CD4-positive, alpha-beta T cell treated with Interleukin-6 for 4 hours (primary cell): ENCODE measurements around the gene SCARF1.

Experiments
- DNase-seq: peaks from one replicate; pipeline ENCODE4 v3.0.0-alpha.2; 2020; ENCODE audit warnings: mixed read lengths

Gene SCARF1

DNA sequence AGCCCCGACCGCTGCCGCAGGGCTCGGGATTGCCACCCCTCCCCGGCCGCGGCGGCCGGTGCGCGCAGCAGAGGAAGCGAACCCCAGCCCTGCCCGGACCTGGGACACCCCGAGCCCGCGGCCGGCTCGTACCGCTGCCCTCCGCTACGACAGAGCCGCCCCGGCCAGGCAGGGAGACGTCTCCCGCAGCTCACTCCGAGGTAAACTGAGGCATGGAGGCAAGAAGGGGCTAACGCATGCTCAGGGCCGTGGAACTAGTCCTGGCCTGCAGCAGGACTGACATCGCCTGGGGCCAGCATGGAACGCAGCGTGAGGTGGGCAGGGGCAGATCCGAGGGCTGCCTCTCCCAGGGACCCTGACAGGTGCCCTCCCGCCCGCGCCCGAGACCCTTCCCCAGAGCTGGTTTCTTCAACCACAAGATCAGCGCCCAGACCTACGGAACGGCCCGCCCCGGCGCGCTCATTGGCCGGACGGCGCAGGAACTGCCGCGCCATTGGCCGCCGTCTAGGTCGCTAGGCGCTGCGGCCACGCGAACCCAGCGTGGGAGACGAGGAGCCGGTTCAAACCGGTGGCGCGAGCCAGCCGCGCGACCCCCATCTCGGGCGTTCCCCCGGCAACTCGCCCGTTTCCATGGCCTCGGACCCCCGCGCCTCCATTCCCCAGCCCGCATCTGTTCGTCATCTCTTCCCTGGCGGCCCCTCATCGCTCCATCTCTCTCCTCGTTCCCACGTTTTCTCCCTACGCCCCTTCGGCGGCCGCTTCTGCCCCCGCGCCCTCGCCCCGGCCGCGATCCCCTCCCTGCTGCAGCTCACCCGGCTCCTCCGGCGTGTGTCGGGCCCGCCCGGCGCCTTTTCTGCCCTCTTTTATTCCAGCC lies 17.3 kb downstream of the SCARF1 start, which contains the start of gene SLC43A2:
TSS of gene SLC43A2 (minus strand) at position 853 of the 874 bp plus-strand sequence. CDS start 960 bp downstream, outside the sequence.
- peak; percentile 77 for DNase-seq

DNA sequence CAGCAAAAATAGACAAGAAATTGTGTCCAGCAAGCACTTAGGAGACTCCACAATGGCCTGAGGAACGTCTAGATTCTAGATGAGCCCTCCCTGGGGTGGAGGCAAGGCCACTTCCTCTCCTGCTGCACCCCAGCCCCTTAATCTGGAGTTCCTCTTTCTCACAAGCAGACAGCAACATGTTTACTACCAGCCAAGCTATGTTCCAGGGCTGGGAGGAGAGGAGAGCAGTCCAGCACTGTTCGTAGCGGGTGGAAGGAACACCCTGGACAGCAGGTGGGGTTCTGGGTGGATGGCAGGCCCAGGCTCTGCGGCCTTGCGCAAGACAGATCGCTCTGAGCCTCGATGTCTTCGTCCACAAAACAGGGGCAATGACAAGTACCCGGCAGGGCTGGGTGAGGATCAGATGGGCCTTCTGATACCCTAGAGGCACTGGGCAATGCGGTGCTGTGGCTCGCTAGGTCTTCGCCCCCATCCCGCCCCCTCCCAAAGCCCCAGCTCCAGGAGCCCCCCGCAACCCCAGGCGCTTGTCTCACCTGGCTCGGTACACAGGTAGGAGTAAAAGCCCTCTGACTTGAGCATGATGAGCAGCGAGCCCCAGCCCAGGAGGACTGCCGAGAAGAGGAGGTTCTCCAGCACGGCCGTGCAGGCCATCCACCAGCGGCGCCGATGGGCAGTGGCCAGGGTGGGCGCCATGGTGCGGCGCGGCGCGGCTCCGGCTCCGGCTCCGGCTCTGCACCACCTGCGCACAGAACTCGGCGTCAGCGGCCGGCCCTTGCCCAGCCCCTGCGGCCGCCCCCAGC lies 18.1 kb downstream of the SCARF1 start:
- no peak for DNase-seq

DNA sequence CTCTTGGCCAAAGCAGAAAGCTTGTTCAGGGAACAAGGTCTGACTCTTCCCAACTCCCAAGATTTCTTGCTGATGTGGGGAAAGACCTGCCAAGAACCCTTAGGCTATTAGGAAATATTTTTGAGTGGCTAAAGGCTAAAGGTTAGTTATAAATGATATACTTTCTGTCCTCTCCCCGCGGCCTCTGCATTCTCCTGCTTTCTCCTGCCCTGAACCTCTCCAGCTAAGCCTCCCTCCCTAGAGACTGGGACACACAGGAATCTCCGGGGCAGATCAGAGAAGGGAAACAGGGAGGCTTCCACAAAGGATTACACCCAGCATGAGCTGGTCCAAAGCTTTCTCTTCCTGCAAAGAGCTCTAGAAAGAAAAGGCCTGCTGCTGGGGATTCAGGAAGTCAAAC lies 19.2 kb downstream of the SCARF1 start:
- DNase-seq: no peak

DNA sequence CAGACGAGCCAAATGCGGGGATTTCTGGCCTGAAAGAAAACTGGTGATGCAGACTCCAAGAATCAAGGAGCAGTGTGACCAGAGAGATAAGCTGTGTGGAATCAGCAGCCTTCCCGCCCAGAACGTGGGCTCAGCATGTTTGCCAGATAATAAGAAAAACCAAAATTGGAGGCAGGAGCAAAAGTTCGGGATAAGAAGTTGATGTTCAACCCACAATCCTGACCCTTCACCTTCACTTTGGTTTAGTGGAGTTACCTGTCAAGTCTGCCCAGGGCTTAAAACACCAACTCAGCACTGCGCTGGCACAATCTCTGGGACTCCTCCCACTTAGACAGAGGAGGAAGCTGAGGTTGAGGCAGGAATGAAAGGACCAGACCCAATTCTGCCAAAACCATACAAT lies 20.0 kb downstream of the SCARF1 start:
- DNase-seq: no peak

DNA sequence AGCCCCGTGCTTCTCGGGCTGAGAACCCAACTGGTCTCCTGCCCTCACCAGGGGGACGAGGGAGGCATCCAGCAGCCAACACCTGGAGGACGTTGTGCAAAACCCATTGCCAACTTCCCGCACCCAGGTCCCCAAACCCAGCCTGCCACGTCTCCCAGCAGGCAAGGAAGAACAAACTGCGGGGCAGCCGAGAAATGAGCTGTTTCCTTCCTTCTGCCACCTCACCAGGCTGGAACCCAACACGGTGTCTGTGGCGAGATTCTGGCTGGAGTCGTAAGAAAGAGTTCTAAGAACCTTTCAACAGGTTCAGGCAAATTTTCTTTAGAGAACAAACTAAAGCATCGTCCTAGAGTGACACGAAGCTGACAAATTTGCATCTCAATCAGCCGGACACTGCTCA lies 20.5 kb downstream of the SCARF1 start:
- no peak for DNase-seq

DNA sequence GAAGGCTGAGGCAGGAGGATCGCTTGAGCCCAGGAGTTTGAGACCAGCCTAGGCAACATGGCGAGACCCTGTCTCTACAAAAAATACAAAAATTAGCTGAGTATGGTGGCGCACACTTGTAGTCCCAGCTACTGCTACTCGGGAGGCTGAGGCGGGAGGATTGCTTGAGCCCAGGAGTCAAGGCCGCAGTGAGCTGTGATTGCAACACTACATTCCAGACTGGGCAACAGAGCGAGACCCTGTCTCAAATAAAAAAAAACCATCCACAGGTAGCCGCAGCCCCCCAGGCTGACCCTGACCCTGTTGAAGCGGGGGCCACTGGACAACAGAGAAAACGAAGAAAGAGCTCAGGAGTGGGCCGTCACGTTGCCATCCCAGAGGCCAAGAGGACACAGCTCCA lies 20.9 kb downstream of the SCARF1 start:
- no peak for DNase-seq

DNA sequence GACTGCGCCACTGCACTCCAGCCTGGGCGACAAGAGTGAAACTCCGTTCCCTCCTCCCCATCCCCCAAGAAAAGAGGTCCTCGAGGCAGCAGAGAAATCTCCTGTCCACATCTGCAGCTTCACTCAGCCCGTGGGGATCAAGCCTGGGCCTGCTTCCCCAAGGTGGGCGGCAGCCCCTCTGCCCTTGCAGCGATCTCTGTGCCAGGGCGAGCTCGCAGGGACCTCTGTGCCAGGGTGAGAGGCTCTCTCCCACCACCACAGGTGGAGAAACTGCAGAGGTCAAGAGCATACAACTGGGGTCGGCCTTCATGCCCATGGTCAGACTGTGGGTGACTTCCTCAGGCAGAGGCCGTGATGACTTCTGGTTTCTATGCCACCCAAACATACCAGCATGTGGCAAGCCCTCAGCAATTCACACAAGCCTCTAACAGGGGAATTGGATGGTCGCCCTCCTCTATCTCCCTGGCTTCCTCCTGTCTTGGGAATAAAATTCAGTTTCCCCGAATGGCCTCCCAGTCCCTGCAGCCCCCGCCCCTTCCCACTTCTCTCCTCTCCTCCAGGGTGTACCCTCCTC lies 22.4 kb downstream of the SCARF1 start:
- DNase-seq: no peak

DNA sequence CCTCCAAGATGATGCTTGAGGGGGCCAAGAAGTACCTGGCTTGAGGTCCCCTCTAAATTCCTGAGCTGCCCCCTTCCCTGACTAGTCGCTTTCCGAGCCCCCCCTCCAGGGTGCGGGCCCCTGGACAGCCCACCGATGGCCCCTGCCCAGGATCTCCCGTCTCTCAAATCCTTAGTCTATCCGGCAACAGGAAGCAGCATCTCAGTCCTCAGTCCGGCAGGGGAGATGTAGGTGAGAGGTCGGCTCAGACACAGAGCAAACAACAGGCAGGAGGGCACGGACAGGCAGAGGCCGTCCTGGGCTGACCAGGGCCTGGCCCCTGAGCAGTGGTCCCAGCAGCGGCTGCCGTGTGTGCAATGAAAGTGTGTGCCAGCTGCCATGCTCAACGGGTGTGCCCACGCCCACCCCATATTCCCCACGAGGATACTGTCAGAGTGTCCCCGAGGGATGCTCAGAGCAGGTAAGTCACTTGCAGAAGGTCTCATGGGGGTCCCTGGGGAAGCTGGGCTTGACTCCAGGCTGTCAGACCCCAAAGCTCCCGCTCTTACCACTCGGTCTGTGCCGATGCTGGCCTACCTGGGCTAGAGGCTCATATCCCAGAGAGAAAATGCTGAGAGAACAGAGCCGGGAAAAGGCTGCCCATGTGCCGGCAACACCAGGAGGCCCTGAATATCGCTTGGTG lies 24.1 kb downstream of the SCARF1 start:
- DNase-seq: no peak

DNA sequence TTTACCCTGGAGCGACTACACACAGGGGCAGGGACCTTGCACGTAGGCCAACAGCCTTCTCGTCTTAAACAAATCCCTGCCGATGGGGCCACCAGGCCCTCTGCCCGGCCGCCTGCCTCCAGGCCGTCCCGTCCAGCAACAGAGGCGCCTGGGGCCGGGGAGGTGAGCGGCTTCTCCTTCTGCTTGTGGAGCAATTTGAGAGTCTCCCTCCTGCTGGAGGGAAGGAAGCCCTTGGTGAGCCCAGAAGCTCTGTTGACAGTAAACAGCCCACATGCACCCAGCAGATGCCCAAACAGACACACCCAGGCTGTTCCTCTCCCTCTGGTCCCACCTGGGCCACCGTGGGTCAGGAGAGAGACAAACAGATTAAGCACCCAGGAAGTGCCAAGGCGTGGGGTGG lies 25.0 kb downstream of the SCARF1 start:
- DNase-seq: no peak

DNA sequence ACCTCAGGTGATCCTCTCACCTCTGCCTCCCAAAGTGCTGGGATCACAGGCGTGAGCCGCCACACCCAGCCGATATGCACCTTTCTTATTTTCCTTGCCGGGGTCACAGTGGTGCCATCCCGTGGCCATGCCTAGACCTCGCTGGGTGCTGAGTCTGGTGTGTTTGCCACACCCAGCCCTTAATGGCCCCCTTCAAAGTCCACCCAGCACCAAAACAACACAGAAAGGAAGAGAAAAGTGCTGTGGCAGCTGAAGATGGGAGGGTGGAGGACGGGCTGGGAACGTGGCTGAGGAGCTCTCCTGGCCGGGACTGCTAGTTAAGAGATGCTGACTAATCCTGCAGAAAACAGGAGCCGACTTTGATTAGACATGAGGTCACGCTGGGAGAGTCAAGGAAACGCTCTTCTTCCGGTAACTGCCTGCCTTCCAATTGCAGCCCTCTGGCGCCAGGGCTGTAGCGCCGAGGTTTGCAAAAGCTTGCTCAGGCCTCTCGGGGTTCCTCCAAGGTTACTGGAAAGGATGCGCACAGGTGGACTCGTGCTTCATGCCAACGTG lies 27.8 kb downstream of the SCARF1 start:
- no peak for DNase-seq

DNA sequence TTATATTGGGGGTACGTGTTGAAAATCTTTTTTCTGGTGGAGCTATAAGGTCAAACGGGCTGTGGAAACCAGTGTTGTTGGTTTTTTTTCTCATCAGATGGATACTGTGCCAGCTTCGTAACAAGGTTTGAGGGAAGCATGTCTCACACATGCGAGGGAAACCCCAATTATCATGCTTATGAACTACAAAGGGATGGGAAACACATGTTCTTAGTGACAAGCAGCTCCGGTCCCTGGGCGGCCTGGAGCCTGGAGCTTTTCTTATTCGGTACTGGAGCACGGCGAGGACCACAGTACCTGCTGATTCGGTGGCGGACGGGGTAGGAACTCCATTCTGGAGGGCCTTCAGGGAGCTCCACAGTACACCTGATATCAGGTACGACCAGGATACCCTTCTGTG lies 29.4 kb downstream of the SCARF1 start:
- DNase-seq: no peak

DNA sequence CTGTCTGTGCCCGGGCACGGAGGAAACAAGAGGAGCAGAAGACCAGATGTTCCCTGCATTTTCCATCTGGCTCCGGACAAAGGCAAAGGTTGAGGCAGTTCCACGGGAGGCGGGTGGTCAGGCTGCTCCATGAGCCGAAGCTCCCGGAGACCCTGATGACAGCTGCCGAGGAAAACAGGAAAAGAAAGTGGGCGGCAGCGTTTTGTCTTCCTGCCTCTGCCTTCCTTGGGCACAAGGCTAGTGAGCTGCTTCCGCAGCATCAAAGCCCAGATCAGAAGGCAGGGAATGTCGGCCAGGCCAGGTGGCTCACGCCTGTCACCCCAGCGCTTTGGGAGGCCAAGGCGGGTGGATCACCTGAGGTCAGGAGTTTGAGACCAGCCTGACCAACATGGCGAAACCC lies 33.1 kb downstream of the SCARF1 start:
- DNase-seq: no peak

DNA sequence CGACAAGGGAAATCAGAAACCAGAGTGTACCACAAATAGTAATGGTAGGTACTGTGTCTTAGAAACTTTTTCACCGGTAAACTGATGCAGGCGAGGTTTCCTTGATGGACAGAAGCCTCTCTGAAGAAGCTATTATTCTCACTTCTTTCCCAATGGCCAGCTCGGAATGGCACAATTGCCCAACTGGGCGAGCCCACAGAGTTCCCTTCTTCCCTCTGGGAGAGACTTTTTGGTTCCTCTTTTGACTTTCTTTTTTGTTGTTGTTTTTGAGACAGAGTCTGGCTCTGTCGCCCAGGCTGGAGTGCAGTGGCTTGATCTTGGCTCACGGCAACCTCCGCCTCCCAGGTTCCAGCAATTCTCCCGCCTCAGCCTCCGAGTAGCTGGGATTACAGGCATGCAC lies 33.8 kb downstream of the SCARF1 start:
- DNase-seq: no peak

DNA sequence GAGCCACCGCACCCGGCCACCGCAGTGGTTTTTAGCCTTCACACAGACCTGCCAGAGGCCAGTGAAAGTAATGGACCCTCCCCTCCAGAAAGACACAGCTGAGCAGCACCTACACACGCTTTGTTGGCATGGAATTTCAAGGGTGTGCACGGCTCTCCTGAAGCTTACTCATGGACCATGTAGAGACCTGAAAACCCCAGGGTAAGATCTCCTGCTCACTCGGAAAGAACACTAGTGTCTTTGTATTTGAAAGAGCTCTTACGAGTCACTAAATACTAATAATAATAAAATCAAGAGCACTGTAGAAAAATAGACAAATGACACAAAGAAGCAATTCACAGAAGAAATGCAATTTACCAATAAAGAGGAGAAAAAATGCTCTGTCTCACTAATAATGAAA lies 36.9 kb downstream of the SCARF1 start:
- no peak for DNase-seq

DNA sequence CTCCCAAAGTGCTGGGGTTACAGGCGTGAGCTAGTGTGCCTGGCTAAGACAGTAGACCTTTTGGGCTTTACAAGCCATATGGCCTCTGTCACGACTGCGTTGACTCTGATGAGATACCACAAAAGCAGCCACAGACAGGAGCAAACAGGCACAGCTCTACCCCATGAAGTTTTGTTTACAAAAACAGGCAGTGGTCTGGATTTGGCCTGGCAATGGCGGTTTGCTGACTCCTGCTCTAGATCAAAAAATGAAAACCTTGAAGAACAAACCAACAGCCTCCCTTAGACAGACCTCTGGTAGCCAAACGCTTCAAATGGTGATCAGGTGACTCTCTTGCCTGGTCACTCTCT lies 37.6 kb downstream of the SCARF1 start:
- no peak for DNase-seq

DNA sequence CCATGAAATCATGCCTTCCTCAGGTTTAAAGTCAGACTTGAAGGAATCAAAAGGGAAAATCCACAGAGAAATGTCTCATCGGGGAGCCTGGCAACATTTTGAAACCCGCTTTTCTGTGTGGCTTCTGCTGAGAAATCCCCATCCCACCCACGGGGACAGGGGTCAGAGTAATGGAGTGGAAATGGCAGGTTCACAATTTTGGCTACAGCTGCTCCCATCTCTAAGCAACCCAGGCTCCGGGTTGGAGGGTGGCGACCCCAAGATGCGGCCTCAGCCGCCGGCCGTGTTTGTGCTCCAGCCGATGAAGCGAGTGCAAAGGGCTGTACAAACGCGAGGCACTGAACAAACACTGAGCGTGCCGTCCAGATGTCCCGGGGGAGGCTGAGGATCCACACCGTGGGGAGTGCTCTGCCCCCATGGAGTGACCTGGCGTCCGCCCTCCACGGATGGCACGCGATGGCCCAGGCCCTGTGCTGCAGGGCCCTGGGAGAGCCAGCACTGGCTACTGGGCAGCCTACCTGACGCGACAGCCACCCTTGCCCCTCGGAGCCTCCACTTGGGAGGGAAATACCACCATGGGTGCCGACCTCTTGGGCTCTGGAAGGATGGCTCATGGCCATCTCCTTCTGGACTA lies 39.1 kb downstream of the SCARF1 start:
- DNase-seq: no peak

DNA sequence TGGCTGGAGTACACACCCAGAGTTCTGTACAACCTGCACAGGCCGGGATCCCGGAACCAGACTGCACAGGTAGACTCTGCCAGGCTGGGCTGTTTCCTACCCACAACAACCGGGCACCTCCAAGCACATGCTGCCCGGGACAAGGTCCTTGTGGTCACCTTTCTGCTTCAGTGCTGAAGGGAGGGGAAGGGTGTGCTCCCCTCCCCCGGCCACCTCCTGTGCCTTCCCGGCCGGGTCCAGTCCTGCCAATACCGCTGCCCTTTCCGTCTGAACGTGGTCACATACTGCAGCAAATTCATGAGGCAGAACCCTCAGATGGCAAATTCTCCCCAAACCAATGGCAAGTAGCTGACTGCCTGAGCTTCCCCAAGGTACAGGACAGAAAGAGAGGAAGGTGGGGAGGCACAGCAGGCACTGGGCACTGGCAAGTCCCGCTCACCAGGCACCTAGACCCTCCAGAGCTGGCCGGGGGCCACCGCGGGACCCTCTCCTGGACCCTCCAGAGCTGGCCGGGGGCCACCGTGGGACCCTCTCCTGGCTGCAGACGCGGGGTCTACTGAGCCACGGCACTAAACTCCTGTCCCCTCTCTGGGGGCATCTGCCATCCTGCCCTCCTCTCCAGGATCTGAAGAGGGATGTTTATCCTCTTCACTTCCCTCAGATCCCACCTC lies 39.7 kb downstream of the SCARF1 start:
- DNase-seq: no peak

DNA sequence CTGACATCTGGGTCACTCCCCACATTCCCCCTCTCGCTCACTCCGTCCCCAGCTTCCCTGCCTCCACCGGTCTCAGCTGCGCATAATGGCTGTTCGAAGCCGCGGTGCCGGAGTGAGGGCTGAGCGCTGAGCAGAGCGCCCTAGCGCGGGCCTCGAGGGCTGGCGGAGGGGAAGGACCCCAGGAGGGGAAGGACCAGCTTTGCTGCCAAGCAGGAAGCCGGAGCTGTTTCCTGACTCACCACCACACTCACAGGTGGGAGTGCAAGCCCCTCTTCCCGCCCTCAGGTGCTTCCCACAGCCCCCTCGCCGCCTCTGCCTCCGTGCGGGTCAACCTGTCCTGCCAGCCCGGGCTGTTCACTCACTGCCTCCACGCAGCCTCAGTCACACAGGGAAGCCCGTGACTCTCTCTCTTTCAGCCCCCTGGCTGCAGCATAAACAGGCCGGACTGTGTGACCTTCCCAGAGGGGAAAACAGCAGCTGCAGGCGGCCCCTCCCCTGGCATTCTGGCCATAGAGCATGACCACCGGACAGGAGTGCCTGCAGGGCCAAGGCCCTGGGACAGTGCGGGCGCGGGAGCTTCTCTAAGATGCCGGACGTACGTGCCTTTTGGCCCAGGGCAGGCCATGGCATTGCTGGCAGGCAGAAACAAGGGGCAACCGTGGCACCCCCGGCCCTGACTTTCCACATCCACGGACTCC lies 40.6 kb downstream of the SCARF1 start:
- DNase-seq: no peak

DNA sequence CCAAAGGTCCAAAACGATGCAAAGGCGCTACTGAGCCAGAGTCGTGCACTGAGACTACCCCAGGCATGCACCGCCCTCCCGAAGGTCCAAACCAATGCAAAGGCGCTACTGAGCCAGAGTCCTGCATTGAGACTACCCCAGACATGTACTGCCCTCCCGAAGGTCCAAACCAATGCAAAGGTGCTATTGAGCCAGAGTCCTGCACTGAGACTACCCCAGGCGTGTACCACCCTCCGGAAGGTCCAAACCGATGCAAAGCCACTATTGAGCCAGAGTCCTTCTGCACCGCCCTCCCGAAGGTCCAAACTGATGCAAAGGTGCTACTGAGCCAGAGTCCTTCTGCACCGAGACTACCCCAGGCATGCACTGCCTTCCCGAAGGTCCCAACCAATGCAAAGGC lies 44.0 kb downstream of the SCARF1 start:
- no peak for DNase-seq

DNA sequence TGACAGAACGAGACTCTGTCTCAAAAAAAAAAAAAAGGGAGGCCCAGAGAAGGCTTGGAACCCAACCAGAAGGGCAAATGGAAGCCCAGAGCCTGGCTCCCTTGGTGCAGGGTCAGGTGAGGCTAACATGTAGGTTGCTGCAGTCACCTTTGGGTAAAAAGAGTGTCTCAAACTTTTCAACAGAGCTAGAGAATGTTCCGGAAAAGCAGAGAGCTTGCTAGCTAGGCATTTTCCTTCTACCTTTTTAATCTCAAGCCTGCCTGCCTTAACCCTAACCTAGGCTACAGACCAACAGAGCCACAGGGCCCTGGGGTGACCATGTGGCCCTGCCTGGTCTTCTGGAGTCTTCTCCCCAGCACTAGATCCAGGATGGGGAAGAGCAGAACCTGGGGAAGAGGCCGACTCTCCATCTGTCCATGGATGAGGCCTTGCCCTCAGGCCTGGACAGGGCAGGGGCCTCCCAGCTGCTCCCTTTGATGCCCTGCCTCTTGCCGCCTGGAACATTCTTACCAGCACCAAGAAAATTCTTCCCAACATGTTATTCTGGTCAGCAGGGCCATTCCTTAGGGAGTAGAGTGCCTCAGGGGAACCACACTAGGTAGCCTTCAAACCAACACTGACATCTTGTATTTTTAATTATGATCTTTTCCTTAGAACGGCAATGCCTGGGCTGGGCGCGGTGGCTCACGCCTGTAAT lies 47.0 kb downstream of the SCARF1 start:
- no peak for DNase-seq
